Cardiac muscle cell (in vitro differentiated cells and primary cell): ENCODE measurements around the gene CD164L2. TPM values are rescaled to one million over a fixed set of nuclear protein-coding genes. Genes with fewer than 3 reads are reported as not detected.

ENCODE experiments used
- DNase-seq, 2 donors: peaks; one replicate each; pipeline versions ENCODE4 v3.0.0 to v3.0.0-alpha.2; 2010 to 2017; ENCODE audit warnings: low read depth in 1 of 2, low spot score in 1 of 2
- H3K27ac ChIP-seq: fragments of 200-600 bp; sonication (generic); 2 replicates; pipeline ENCODE4 v1.5.1; 2016
- H3K27me3 ChIP-seq: fragments of 200-600 bp; sonication (generic); 2 replicates; pipeline ENCODE4 v1.6.0; 2016; ENCODE audit warnings: control low read depth
- H3K36me3 ChIP-seq: fragments of 200-600 bp; sonication (generic); 2 replicates; pipeline ENCODE4 v1.5.1; 2016; ENCODE audit warnings: control low read depth
- H3K4me1 ChIP-seq: fragments of 200-600 bp; sonication (generic); 2 replicates; pipeline ENCODE4 v1.8.1; 2017; ENCODE audit warnings: low read depth, mild to moderate bottlenecking, mixed run types
- H3K4me3 ChIP-seq: fragments of 200-600 bp; sonication (generic); 2 replicates; pipeline ENCODE4 v1.5.1; 2016; ENCODE audit warnings: mild to moderate bottlenecking
- H3K9me3 ChIP-seq: fragments of 200-600 bp; sonication (generic); 2 replicates; pipeline ENCODE4 v1.5.1; 2017; ENCODE audit warnings: low read depth, mild to moderate bottlenecking, control low read depth
- CTCF ChIP-seq: IDR thresholded peaks from 2 replicates; pipeline ENCODE4 v1.5.1; 2012; ENCODE audit warnings: low read depth, mild to moderate bottlenecking, low read length
- polyA plus RNA-seq: library from polyadenylated mRNA; unstranded; fragments of >200 nt; fragmentation: Nextera tagmentation; extraction: Ambion mirVana; gene quantifications from 2 replicates; pipeline ENCODE4 v1.2.1, GENCODE V29; 2016
- total RNA-seq: library from RNA; depleted of rRNA; stranded (reverse); fragments of >200 nt; gene quantifications from 2 replicates; pipeline ENCODE4 v1.2.3, GENCODE V29; 2016

The CD164L2 gene
- total and polyA plus RNA-seq, 2 experiments from 2014 or later, result 0.24 to 0.62 TPM

DNA sequence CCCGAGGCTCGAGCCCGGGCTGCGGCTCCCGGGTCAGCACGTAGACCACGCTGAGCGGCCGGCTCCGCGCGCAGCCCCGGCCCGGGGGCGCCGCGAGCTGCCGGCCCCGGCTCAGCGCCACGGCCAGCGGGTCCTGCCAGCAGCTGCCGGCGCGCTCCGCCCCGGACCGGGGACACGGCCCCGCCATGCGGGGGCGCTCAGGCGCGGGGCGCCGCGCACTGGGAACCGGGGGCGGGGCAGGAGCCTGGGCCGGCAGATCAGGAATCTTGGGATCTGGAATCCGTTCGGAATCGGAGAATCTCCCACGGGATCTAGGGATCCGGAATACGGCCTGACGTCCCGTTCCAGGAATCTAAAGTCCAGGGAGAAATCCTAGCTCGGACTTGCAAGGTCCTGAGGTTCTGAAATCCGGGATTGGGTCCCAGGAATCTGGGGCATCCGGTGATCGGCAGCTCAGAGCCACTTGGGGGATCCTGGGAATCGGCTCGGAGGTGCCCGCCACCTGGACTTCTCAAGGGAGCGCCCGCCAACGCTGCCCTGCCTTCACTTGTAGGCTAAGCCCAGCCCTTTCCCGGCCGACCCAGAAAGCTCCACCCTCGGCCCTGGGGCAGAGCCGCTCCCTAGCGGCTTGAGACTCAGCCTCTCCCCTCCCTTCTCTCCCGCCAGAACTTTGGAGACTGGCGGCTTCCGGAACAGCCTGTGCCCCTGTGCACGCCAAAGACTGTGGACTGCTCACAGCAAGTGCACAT, 16.5 kb downstream of the CD164L2 start, which contains the start of gene MAP3K6:
Gene MAP3K6, minus strand, starts transcription at position 551 of the 749 bp plus-strand sequence. Its CDS starts 364 bp downstream, at position 187.
- peak; percentile 82 to 84 for DNase-seq
- H3K9me3 ChIP-seq, result no peaks in the 10 kb centered on the region
- TF ChIP-seq CTCF, result peak; percentile 37
- peak within 1 kb of the TSS; percentile 80 for H3K27ac ChIP-seq
- peak within 1 kb of the TSS; percentile 52 for H3K4me3 ChIP-seq
- H3K36me3 ChIP-seq, result no peaks in the 10 kb centered on the region
- peaks cover 3% of the 10 kb centered on the region for H3K4me1 ChIP-seq
- H3K27me3 ChIP-seq, result no peaks in the 10 kb centered on the region

DNA sequence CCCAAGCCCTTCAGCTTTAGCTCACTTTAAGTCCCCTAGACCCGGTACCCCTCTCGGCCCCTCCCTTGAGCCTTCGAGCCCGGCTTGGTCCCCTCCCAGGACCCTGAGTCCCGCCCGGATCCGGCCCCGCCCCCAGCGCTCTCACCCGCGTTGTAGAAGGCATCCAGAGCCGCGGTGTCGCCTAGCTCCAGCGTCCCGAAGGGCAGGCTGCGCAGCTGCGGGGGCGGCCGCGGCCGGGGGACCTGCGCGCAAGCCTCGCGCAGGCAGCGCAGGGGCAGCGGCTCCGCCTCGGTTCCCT, 17.1 kb downstream of the CD164L2 start:
- Histone ChIP-seq H3K27ac (peak overlapping the region; percentile 80), H3K36me3 (no peaks in the 10 kb centered on the region), H3K4me1 (peaks cover 3% of the 10 kb centered on the region), H3K27me3 (peaks cover 2% of the 10 kb centered on the region), H3K4me3 (peak overlapping the region; percentile 52), H3K9me3 (no peaks in the 10 kb centered on the region)
- no peak for TF ChIP-seq CTCF
- peak; percentile 73 to 89 for DNase-seq

DNA sequence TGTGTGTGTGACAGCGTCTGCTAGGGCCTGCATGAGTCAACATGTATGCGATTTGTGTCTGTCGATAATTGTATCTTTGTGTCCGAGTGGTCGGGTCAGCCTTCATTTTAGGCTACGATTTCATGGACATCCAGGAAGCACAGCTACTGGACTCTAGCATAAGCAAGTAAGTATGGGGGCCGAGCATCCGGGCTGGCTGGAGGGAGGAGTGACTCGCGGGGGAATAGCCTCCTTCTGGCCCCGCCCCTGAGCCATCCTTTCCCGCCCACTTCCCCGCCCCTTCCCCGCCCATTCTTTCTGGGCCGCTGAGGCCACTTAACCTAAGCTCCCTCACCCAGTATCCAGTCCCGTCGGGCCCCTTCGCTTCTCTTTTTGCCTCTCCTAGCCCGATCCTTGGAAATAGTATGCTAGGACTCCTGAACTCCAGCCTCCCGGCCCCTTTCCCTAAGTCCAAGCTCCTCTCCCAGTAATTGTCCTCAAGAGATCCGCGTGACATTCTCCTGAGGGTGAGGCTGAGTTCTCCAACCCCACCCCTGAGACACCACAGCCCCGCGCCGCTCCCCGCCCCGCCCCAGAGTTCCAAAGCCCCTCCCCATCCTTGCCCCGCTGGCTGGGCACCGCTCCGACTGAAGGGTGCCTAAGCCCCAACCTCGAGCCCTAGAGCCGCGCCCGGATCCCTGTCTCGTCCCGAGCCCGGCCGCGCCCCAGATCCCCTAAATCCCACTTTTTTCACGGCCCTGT, 17.6 kb downstream of the CD164L2 start:
- Histone ChIP-seq H3K4me3 (peak overlapping the region; percentile 52), H3K36me3 (no peaks in the 10 kb centered on the region)
- TF ChIP-seq CTCF, result no peak

DNA sequence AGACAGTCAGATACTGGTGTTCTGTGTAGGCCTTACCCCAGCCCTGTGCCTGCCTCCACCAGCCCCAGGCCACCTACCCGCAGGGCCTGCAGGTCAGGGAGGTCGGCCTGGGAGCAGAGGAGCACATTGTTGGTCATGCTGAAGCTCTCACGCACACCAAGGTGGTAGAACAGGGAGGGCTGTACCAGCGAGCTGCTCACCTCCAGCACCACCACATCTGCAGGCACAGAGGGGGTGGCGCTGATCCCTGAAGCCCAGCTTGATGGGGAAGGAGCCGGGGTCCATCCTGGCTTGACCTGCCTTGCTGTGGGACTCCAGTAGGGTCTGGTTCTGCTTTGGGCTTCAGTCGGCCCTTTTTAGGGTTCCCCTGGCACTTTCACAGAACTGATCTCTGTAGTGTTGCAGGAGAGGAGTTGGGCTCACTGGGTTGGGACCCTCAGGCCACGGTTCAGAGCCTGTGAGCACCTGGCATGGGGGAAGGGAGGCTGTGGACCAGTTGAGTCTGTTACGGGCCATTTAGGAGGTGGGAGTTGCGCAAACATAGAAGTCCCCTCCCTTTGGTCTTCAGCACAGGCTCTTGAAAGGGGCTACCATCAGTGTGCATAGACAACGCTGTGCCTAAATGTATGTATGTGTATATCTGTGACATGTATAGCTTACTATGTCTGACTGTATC, 18.3 kb downstream of the CD164L2 start:
- Histone ChIP-seq H3K27ac (no peak overlapping the region), H3K4me1 (peaks cover 3% of the 10 kb centered on the region), H3K4me3 (no peak overlapping the region)

More for the DNA sequence above, 17.6 kb downstream of the CD164L2 start:
- Histone ChIP-seq H3K9me3 (no peaks in the 10 kb centered on the region), H3K27ac (peak overlapping the region; percentile 80), H3K4me1 (peaks cover 3% of the 10 kb centered on the region), H3K27me3 (peaks cover 7% of the 10 kb centered on the region)
- DNase-seq, result peak; percentile 91 to 94

More for the DNA sequence above, 18.3 kb downstream of the CD164L2 start:
- Histone ChIP-seq H3K36me3 (no peaks in the 10 kb centered on the region), H3K27me3 (peaks cover 13% of the 10 kb centered on the region), H3K9me3 (no peaks in the 10 kb centered on the region)
- DNase-seq, result no peak
- TF ChIP-seq CTCF, result no peak
